HUES64 (cell line): ENCODE data around the gene AIFM2.
"Not testable (repeated sequence)": the region's sequence is repeated elsewhere in the genome, so short reads cannot be mapped to it uniquely, and the experiment has no call there.

ENCODE experiments used
- H3K27ac ChIP-seq: 2 replicates; pipeline ENCODE4 v1.7.0; 2013; ENCODE audit warnings: low read depth, low read length, inconsistent platforms
- H3K27me3 ChIP-seq: 2 replicates; pipeline ENCODE4 v1.6.1; 2013; ENCODE audit warnings: mild to moderate bottlenecking, low read length; ENCODE audit not compliant: insufficient read depth
- H3K36me3 ChIP-seq: 2 replicates; pipeline ENCODE4 v1.6.1; 2013; ENCODE audit warnings: mild to moderate bottlenecking, low read length; ENCODE audit not compliant: insufficient read depth
- H3K4me1 ChIP-seq: 2 replicates; pipeline ENCODE4 v1.6.1; 2013; ENCODE audit warnings: mild to moderate bottlenecking, low read length, moderate library complexity; ENCODE audit not compliant: insufficient read depth
- H3K4me3 ChIP-seq: 2 replicates; pipeline ENCODE4 v1.5.1; 2013; ENCODE audit warnings: mild to moderate bottlenecking, low read length, moderate library complexity
- H3K9ac ChIP-seq: 2 replicates; pipeline ENCODE4 v1.6.1; 2013; ENCODE audit warnings: mild to moderate bottlenecking, low read depth, low read length
- H3K9me3 ChIP-seq: 2 replicates; pipeline ENCODE4 v1.6.1; 2013; ENCODE audit warnings: low read depth, low read length; ENCODE audit not compliant: insufficient read depth
- WGBS: fragments of 150-250, 120-280 bp; methylation state at CpG from one replicate; pipeline ENCODE4 v1.1.7; 2013; ENCODE audit warnings: missing lambda C conversion rate; 5-methylcytosine and 5-hydroxymethylcytosine counted together

The AIFM2 gene

GRCh38 chr10:70101668-70102067 lies 31.0 kb downstream of the AIFM2 start:
- H3K9me3 ChIP-seq = no peaks in the 10 kb centered on the region
- WGBS = 91% methylated on average over 3 of the region's 3 CpGs
- H3K27ac ChIP-seq = no peak overlapping the region
- H3K4me1 ChIP-seq = no peaks in the 10 kb centered on the region; the same call in 1 of the 2 replicates
- no peaks in the 10 kb centered on the region for H3K27me3 ChIP-seq
- no peak overlapping the region for H3K9ac ChIP-seq
- H3K4me3 ChIP-seq = no peak overlapping the region
- peaks cover 42% of the 10 kb centered on the region for H3K36me3 ChIP-seq

GRCh38 chr10:70101068-70101562 lies 31.5 kb downstream of the AIFM2 start:
- H3K27ac ChIP-seq, H3K9ac ChIP-seq, H3K4me3 ChIP-seq, H3K9me3 ChIP-seq, H3K4me1 ChIP-seq, H3K27me3 ChIP-seq: not testable (repeated sequence)
- peaks cover 45% of the 10 kb centered on the region for H3K36me3 ChIP-seq
- WGBS = 96% methylated on average over 11 of the region's 11 CpGs

- 100% methylated on average over 3 of the region's 3 CpGs for WGBS
- no peaks in the 10 kb centered on the region for H3K27me3 ChIP-seq
- H3K4me3 ChIP-seq = no peak overlapping the region
- H3K27ac ChIP-seq = no peak overlapping the region
- no peak overlapping the region for H3K9ac ChIP-seq
- no peaks in the 10 kb centered on the region for H3K4me1 ChIP-seq
- H3K36me3 ChIP-seq = peaks cover 65% of the 10 kb centered on the region
- no peaks in the 10 kb centered on the region for H3K9me3 ChIP-seq
These were observed 34.4 kb downstream of the AIFM2 start for GRCh38 chr10:70098271-70098670.

GRCh38 chr10:70097459-70097858 lies 35.2 kb downstream of the AIFM2 start:
- H3K9me3 ChIP-seq = no peaks in the 10 kb centered on the region
- no peak overlapping the region for H3K4me3 ChIP-seq
- H3K9ac ChIP-seq = no peak overlapping the region
- H3K27ac ChIP-seq = no peak overlapping the region
- peaks cover 73% of the 10 kb centered on the region for H3K36me3 ChIP-seq
- no peaks in the 10 kb centered on the region for H3K27me3 ChIP-seq
- H3K4me1 ChIP-seq = no peaks in the 10 kb centered on the region

GRCh38 chr10:70096705-70097420 lies 35.8 kb downstream of the AIFM2 start:
- H3K9ac ChIP-seq = no peak overlapping the region
- H3K27ac ChIP-seq = no peak overlapping the region
- no peaks in the 10 kb centered on the region for H3K4me1 ChIP-seq
- H3K4me3 ChIP-seq = no peak overlapping the region
- 92% methylated on average over 5 of the region's 5 CpGs for WGBS
- no peaks in the 10 kb centered on the region for H3K9me3 ChIP-seq
- H3K36me3 ChIP-seq = peaks cover 74% of the 10 kb centered on the region
- no peaks in the 10 kb centered on the region for H3K27me3 ChIP-seq

- Histone ChIP-seq H3K36me3 (peaks cover 71% of the 10 kb centered on the region), H3K9ac (no peak overlapping the region), H3K27ac (no peak overlapping the region), H3K9me3 (no peaks in the 10 kb centered on the region), H3K4me1 (no peaks in the 10 kb centered on the region), H3K4me3 (no peak overlapping the region), H3K27me3 (no peaks in the 10 kb centered on the region)
- WGBS = 96% methylated on average over 4 of the region's 6 CpGs
These were observed 36.5 kb downstream of the AIFM2 start for GRCh38 chr10:70096016-70096704.

- Histone ChIP-seq H3K27me3 (no peaks in the 10 kb centered on the region), H3K9me3 (no peaks in the 10 kb centered on the region), H3K4me1 (no peaks in the 10 kb centered on the region), H3K27ac (no peak overlapping the region), H3K9ac (no peak overlapping the region), H3K36me3 (peaks cover 66% of the 10 kb centered on the region), H3K4me3 (no peak overlapping the region)
- WGBS = 100% methylated on average over 2 of the region's 2 CpGs
These were observed 38.4 kb downstream of the AIFM2 start for GRCh38 chr10:70094250-70094649.

- no peaks in the 10 kb centered on the region for H3K27me3 ChIP-seq
- H3K9ac ChIP-seq = no peak overlapping the region
- H3K36me3 ChIP-seq = peaks cover 59% of the 10 kb centered on the region
- H3K9me3 ChIP-seq = no peaks in the 10 kb centered on the region
- H3K4me1 ChIP-seq = no peaks in the 10 kb centered on the region
- H3K4me3 ChIP-seq = no peak overlapping the region
- H3K27ac ChIP-seq = no peak overlapping the region
- WGBS = 94% methylated on average over 9 of the region's 9 CpGs
These were observed 39.2 kb downstream of the AIFM2 start for GRCh38 chr10:70093335-70093944.

GRCh38 chr10:70092389-70092718 lies 40.3 kb downstream of the AIFM2 start:
- Histone ChIP-seq H3K36me3 (peaks cover 58% of the 10 kb centered on the region), H3K4me3 (no peak overlapping the region), H3K27ac (no peak overlapping the region), H3K9me3 (no peaks in the 10 kb centered on the region), H3K9ac (no peak overlapping the region), H3K27me3 (no peaks in the 10 kb centered on the region), H3K4me1 (no peaks in the 10 kb centered on the region)
- 96% methylated on average over 7 of the region's 7 CpGs for WGBS

GRCh38 chr10:70090951-70091350 lies 41.7 kb downstream of the AIFM2 start:
- H3K9me3 ChIP-seq = no peaks in the 10 kb centered on the region
- H3K27me3 ChIP-seq = no peaks in the 10 kb centered on the region
- H3K9ac ChIP-seq = no peak overlapping the region
- H3K4me1 ChIP-seq = no peaks in the 10 kb centered on the region
- peaks cover 47% of the 10 kb centered on the region for H3K36me3 ChIP-seq
- WGBS = 95% methylated on average over 5 of the region's 5 CpGs
- no peak overlapping the region for H3K4me3 ChIP-seq
- no peak overlapping the region for H3K27ac ChIP-seq

GRCh38 chr10:70090013-70090412 lies 42.6 kb downstream of the AIFM2 start:
- 96% methylated on average over 8 of the region's 8 CpGs for WGBS

More at GRCh38 chr10:70090013-70090412, 42.6 kb downstream of the AIFM2 start:
- H3K4me3 ChIP-seq = no peak overlapping the region
- no peak overlapping the region for H3K27ac ChIP-seq
- no peaks in the 10 kb centered on the region for H3K27me3 ChIP-seq
- no peaks in the 10 kb centered on the region for H3K4me1 ChIP-seq
- H3K9me3 ChIP-seq = no peaks in the 10 kb centered on the region
- H3K36me3 ChIP-seq = peaks cover 39% of the 10 kb centered on the region
- H3K9ac ChIP-seq = no peak overlapping the region
